GM23338 (cell line): ENCODE results near the gene RAB31. TPM values are rescaled to one million over a fixed set of nuclear protein-coding genes. Genes with fewer than 3 reads are reported as not detected.

Experiments
- ATAC-seq: fragments of 200-7000 bp; cut with Tn5 transposase; 3 replicates; pipeline ENCODE4 v1.9.1; 2020
- DNase-seq: peaks from one replicate; pipeline ENCODE4 v3.0.0-alpha.2; 2015; ENCODE audit warnings: low spot score
- H2AFZ ChIP-seq: fragments of 200-600 bp; sonication (generic); 2 replicates; pipeline ENCODE4 v1.8.0; 2016; ENCODE audit warnings: antibody characterized with exemption, mild to moderate bottlenecking, moderate library complexity
- H3F3A ChIP-seq: fragments of 200-600 bp; sonication (generic); replicated peaks from 2 replicates; pipeline ENCODE4 v1.8.0; 2017; ENCODE audit warnings: antibody characterized with exemption, mixed run types, low read depth
- H3K27ac ChIP-seq: fragments of 200-600 bp; sonication (generic); 2 replicates; pipeline ENCODE4 v1.6.1; 2016; ENCODE audit warnings: low read depth
- H3K27me3 ChIP-seq: fragments of 200-600 bp; sonication (generic); 2 replicates; pipeline ENCODE4 v1.8.0; 2016; ENCODE audit warnings: mild to moderate bottlenecking, mixed run types, moderate library complexity; ENCODE audit not compliant: insufficient read depth
- H3K36me3 ChIP-seq: fragments of 200-600 bp; sonication (generic); 2 replicates; pipeline ENCODE4 v1.8.0; 2016; ENCODE audit warnings: mild to moderate bottlenecking; ENCODE audit not compliant: insufficient read depth
- H3K4me1 ChIP-seq: fragments of 200-600 bp; sonication (generic); 2 replicates; pipeline ENCODE4 v1.8.0; 2016; ENCODE audit warnings: mild to moderate bottlenecking, moderate library complexity; ENCODE audit not compliant: insufficient read depth
- H3K4me2 ChIP-seq: fragments of 200-600 bp; sonication (generic); 2 replicates; pipeline ENCODE4 v1.7.1; 2017; ENCODE audit warnings: mixed run types
- H3K4me3 ChIP-seq: fragments of 200-600 bp; sonication (generic); 2 replicates; pipeline ENCODE4 v1.6.1; 2016; ENCODE audit warnings: mixed run types
- H3K79me2 ChIP-seq: fragments of 200-600 bp; sonication (generic); replicated peaks from 2 replicates; pipeline ENCODE4 v1.8.0; 2017; ENCODE audit warnings: mild to moderate bottlenecking; ENCODE audit not compliant: insufficient read depth
- H3K9me2 ChIP-seq: fragments of 200-600 bp; sonication (generic); 2 replicates; pipeline ENCODE4 v1.8.0; 2017; ENCODE audit not compliant: insufficient read depth
- H4K20me1 ChIP-seq: fragments of 200-600 bp; sonication (generic); replicated peaks from 2 replicates; pipeline ENCODE4 v1.8.0; 2017; ENCODE audit warnings: mild to moderate bottlenecking; ENCODE audit not compliant: insufficient read depth
- H3K27ac Mint-ChIP-seq: 2 replicates; pipeline ENCODE4 v1.8.0; 2020; ENCODE audit warnings: inconsistent platforms, mild to moderate bottlenecking, moderate library complexity, mixed read lengths
- H3K27me3 Mint-ChIP-seq: 3 replicates; pipeline ENCODE4 v1.8.0; 2022; ENCODE audit warnings: low read depth, mild to moderate bottlenecking, moderate library complexity, mixed read lengths, inconsistent platforms; ENCODE audit not compliant: insufficient read depth, poor library complexity
- H3K36me3 Mint-ChIP-seq: 3 replicates; pipeline ENCODE4 v1.8.0; 2021; ENCODE audit warnings: low read depth, mild to moderate bottlenecking, inconsistent platforms, moderate library complexity, mixed read lengths
- H3K4me1 Mint-ChIP-seq: 3 replicates; pipeline ENCODE4 v1.8.0; 2020; ENCODE audit warnings: mild to moderate bottlenecking, inconsistent platforms, mixed read lengths
- H3K4me3 Mint-ChIP-seq: 3 replicates; pipeline ENCODE4 v1.8.0; 2021; ENCODE audit warnings: moderate library complexity, mild to moderate bottlenecking, inconsistent platforms, mixed read lengths
- H3K9me3 Mint-ChIP-seq: 3 replicates; pipeline ENCODE4 v1.8.0; 2020; ENCODE audit warnings: moderate library complexity, mild to moderate bottlenecking, inconsistent platforms, mixed read lengths
- CREB1 ChIP-seq: fragments of 250-450 bp; sonication (Bioruptor Pico); IDR thresholded peaks from 2 replicates; pipeline ENCODE4 v1.5.0; 2020; ENCODE audit warnings: low read depth, mild to moderate bottlenecking, moderate library complexity
- ETS1 ChIP-seq: IDR thresholded peaks from 2 replicates; pipeline ENCODE4 v1.6.1; 2016; ENCODE audit warnings: antibody characterized with exemption
- EZH2 ChIP-seq: fragments of 200-600 bp; sonication (generic); IDR thresholded peaks from one replicate; pipeline ENCODE4 v1.8.0; 2017; ENCODE audit warnings: antibody characterized with exemption, mild to moderate bottlenecking, low read depth; ENCODE audit not compliant: unreplicated experiment
- EZH2phosphoT487 ChIP-seq: fragments of 200-600 bp; sonication (generic); IDR thresholded peaks from one replicate; pipeline ENCODE4 v1.8.1; 2018; ENCODE audit warnings: antibody characterized with exemption; ENCODE audit not compliant: unreplicated experiment
- JUNB ChIP-seq: IDR thresholded peaks from one replicate; pipeline ENCODE4 v1.6.1; 2016; ENCODE audit warnings: antibody characterized with exemption; ENCODE audit not compliant: unreplicated experiment
- NANOG ChIP-seq: IDR thresholded peaks from 2 replicates; pipeline ENCODE4 v1.6.1; 2016; ENCODE audit warnings: antibody characterized with exemption, borderline replicate concordance
- POLR2AphosphoS5 ChIP-seq: IDR thresholded peaks from 2 replicates; pipeline ENCODE4 v1.6.1; 2016; ENCODE audit warnings: antibody characterized with exemption, low read depth
- STAT1 ChIP-seq: IDR thresholded peaks from one replicate; pipeline ENCODE4 v1.6.1; 2016; ENCODE audit warnings: antibody characterized with exemption; ENCODE audit not compliant: unreplicated experiment
- ZNF114 ChIP-seq: fragments of 250-450 bp; sonication (Bioruptor Pico); IDR thresholded peaks from 2 replicates; pipeline ENCODE4 v1.5.0; 2020; ENCODE audit warnings: mild to moderate bottlenecking, moderate library complexity
- ZNF331 ChIP-seq: fragments of 250-450 bp; sonication (Bioruptor Pico); IDR thresholded peaks from 2 replicates; pipeline ENCODE4 v1.5.0; 2020; ENCODE audit warnings: low read depth, mild to moderate bottlenecking, moderate library complexity
- polyA plus RNA-seq: library from polyadenylated mRNA; unstranded; fragments of >200 nt; fragmentation: Nextera tagmentation; extraction: Ambion mirVana; gene quantifications from 2 replicates; pipeline ENCODE4 v1.2.1, GENCODE V29; 2016
- total RNA-seq: library from RNA; depleted of rRNA; stranded (reverse); fragments of >200 nt; shearing (Covaris generic); gene quantifications from 2 replicates; pipeline ENCODE4 v1.2.3, GENCODE V29; 2014
- TF ChIP-seq, protein P1 (sequence below), 2 experiments: fragments of 200-600 bp in 1 of 2; sonication (generic) in 1 of 2; conservative IDR thresholded peaks; 2 replicates each; pipeline versions ENCODE4 v1.5.1 to v1.6.1; 2016 to 2017; ENCODE audit warnings: antibody characterized with exemption in 2 of 2, low read depth in 2 of 2, mild to moderate bottlenecking in 2 of 2, moderate library complexity in 1 of 2
- TF ChIP-seq, protein P2 (sequence below): IDR thresholded peaks from one replicate; pipeline ENCODE4 v1.6.1; 2018; ENCODE audit warnings: antibody characterized with exemption; ENCODE audit not compliant: unreplicated experiment
- TF ChIP-seq, protein P3 (sequence below): fragments of 250-450 bp; sonication (Bioruptor Pico); IDR thresholded peaks from 2 replicates; pipeline ENCODE4 v1.5.0; 2020; ENCODE audit warnings: mild to moderate bottlenecking, moderate library complexity

The RAB31 gene
- total and polyA plus RNA-seq, 2 experiments from 2014 or later = 33.8 to 46.1 TPM

- no peak for ATAC-seq
- no peak for DNase-seq
- H4K20me1 ChIP-seq = peaks cover 3% of the 10 kb centered on the region; the same call in 1 of the 2 replicates
- Mint-ChIP-seq H3K27me3 (peaks cover 16% of the 10 kb centered on the region), H3K4me3 (no peak overlapping the region), H3K27ac (no peak overlapping the region), H3K9me3 (no peaks in the 10 kb centered on the region), H3K4me1 (peaks cover 17% of the 10 kb centered on the region), H3K36me3 (no peaks in the 10 kb centered on the region)
- H2AFZ ChIP-seq = no peak overlapping the region
- no peak overlapping the region for H3K27ac ChIP-seq
- no peak overlapping the region for H3K4me3 ChIP-seq
- no peaks in the 10 kb centered on the region for H3K79me2 ChIP-seq
- H3K9me2 ChIP-seq = no peaks in the 10 kb centered on the region
- H3K4me2 ChIP-seq = no peak overlapping the region
- H3K4me1 ChIP-seq = peaks cover 6% of the 10 kb centered on the region
- no peaks in the 10 kb centered on the region for H3K27me3 ChIP-seq
- TF ChIP-seq, protein P1, sequence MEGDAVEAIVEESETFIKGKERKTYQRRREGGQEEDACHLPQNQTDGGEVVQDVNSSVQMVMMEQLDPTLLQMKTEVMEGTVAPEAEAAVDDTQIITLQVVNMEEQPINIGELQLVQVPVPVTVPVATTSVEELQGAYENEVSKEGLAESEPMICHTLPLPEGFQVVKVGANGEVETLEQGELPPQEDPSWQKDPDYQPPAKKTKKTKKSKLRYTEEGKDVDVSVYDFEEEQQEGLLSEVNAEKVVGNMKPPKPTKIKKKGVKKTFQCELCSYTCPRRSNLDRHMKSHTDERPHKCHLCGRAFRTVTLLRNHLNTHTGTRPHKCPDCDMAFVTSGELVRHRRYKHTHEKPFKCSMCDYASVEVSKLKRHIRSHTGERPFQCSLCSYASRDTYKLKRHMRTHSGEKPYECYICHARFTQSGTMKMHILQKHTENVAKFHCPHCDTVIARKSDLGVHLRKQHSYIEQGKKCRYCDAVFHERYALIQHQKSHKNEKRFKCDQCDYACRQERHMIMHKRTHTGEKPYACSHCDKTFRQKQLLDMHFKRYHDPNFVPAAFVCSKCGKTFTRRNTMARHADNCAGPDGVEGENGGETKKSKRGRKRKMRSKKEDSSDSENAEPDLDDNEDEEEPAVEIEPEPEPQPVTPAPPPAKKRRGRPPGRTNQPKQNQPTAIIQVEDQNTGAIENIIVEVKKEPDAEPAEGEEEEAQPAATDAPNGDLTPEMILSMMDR (conservative IDR thresholded peaks at IDR 0.05; ENCODE audit: low read depth in 2 of 2) = no peak
- TF ChIP-seq, protein P2, sequence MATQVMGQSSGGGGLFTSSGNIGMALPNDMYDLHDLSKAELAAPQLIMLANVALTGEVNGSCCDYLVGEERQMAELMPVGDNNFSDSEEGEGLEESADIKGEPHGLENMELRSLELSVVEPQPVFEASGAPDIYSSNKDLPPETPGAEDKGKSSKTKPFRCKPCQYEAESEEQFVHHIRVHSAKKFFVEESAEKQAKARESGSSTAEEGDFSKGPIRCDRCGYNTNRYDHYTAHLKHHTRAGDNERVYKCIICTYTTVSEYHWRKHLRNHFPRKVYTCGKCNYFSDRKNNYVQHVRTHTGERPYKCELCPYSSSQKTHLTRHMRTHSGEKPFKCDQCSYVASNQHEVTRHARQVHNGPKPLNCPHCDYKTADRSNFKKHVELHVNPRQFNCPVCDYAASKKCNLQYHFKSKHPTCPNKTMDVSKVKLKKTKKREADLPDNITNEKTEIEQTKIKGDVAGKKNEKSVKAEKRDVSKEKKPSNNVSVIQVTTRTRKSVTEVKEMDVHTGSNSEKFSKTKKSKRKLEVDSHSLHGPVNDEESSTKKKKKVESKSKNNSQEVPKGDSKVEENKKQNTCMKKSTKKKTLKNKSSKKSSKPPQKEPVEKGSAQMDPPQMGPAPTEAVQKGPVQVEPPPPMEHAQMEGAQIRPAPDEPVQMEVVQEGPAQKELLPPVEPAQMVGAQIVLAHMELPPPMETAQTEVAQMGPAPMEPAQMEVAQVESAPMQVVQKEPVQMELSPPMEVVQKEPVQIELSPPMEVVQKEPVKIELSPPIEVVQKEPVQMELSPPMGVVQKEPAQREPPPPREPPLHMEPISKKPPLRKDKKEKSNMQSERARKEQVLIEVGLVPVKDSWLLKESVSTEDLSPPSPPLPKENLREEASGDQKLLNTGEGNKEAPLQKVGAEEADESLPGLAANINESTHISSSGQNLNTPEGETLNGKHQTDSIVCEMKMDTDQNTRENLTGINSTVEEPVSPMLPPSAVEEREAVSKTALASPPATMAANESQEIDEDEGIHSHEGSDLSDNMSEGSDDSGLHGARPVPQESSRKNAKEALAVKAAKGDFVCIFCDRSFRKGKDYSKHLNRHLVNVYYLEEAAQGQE = no peak
- TF ChIP-seq JUNB = no peak
- TF ChIP-seq EZH2phosphoT487 = no peak
- TF ChIP-seq NANOG = no peak
- TF ChIP-seq POLR2AphosphoS5 = no peak
- TF ChIP-seq, protein P3, sequence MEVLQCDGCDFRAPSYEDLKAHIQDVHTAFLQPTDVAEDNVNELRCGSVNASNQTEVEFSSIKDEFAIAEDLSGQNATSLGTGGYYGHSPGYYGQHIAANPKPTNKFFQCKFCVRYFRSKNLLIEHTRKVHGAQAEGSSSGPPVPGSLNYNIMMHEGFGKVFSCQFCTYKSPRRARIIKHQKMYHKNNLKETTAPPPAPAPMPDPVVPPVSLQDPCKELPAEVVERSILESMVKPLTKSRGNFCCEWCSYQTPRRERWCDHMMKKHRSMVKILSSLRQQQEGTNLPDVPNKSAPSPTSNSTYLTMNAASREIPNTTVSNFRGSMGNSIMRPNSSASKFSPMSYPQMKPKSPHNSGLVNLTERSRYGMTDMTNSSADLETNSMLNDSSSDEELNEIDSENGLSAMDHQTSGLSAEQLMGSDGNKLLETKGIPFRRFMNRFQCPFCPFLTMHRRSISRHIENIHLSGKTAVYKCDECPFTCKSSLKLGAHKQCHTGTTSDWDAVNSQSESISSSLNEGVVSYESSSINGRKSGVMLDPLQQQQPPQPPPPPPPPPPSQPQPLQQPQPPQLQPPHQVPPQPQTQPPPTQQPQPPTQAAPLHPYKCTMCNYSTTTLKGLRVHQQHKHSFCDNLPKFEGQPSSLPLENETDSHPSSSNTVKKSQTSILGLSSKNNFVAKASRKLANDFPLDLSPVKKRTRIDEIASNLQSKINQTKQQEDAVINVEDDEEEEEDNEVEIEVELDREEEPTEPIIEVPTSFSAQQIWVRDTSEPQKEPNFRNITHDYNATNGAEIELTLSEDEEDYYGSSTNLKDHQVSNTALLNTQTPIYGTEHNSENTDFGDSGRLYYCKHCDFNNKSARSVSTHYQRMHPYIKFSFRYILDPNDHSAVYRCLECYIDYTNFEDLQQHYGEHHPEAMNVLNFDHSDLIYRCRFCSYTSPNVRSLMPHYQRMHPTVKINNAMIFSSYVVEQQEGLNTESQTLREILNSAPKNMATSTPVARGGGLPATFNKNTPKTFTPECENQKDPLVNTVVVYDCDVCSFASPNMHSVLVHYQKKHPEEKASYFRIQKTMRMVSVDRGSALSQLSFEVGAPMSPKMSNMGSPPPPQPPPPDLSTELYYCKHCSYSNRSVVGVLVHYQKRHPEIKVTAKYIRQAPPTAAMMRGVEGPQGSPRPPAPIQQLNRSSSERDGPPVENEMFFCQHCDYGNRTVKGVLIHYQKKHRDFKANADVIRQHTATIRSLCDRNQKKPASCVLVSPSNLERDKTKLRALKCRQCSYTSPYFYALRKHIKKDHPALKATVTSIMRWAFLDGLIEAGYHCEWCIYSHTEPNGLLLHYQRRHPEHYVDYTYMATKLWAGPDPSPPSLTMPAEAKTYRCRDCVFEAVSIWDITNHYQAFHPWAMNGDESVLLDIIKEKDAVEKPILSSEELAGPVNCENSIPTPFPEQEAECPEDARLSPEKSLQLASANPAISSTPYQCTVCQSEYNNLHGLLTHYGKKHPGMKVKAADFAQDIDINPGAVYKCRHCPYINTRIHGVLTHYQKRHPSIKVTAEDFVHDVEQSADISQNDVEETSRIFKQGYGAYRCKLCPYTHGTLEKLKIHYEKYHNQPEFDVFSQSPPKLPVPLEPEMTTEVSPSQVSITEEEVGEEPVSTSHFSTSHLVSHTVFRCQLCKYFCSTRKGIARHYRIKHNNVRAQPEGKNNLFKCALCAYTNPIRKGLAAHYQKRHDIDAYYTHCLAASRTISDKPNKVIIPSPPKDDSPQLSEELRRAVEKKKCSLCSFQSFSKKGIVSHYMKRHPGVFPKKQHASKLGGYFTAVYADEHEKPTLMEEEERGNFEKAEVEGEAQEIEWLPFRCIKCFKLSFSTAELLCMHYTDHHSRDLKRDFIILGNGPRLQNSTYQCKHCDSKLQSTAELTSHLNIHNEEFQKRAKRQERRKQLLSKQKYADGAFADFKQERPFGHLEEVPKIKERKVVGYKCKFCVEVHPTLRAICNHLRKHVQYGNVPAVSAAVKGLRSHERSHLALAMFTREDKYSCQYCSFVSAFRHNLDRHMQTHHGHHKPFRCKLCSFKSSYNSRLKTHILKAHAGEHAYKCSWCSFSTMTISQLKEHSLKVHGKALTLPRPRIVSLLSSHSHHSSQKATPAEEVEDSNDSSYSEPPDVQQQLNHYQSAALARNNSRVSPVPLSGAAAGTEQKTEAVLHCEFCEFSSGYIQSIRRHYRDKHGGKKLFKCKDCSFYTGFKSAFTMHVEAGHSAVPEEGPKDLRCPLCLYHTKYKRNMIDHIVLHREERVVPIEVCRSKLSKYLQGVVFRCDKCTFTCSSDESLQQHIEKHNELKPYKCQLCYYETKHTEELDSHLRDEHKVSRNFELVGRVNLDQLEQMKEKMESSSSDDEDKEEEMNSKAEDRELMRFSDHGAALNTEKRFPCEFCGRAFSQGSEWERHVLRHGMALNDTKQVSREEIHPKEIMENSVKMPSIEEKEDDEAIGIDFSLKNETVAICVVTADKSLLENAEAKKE (CRISPR knock-in tag) = no peak
- TF ChIP-seq ETS1 = no peak
- no peak for TF ChIP-seq ZNF114 (CRISPR knock-in tag)
- TF ChIP-seq EZH2 = no peak
- TF ChIP-seq STAT1 = no peak
- no peak for TF ChIP-seq ZNF331 (CRISPR knock-in tag)
- no peak for TF ChIP-seq CREB1
- no peaks in the 10 kb centered on the region for H3F3A ChIP-seq
- H3K36me3 ChIP-seq = no peaks in the 10 kb centered on the region
Measured at GRCh38 chr18:9775178-9775577, 67.1 kb downstream of the RAB31 start.
